Measurements from ENCODE around the gene KBTBD12. TPM values are rescaled to one million over a fixed set of nuclear protein-coding genes. Genes with fewer than 3 reads are reported as not detected.
"Not testable (repeated sequence)": the region's sequence is repeated elsewhere in the genome, so short reads cannot be mapped to it uniquely, and the experiment has no call there.

The KBTBD12 gene
- total RNA-seq, 1 donor from 2014 or later, result not detected

- Mint-ChIP-seq H3K27ac (ENCODE audit: unreplicated experiment) (no peak overlapping the region), H3K4me3 (ENCODE audit: unreplicated experiment) (no peak overlapping the region), H3K4me1 (ENCODE audit: low read depth, unreplicated experiment) (no peaks in the 10 kb centered on the region), H3K27me3 (ENCODE audit: unreplicated experiment) (no peaks in the 10 kb centered on the region), H3K36me3 (ENCODE audit: unreplicated experiment) (peaks cover 7% of the 10 kb centered on the region), H3K9me3 (ENCODE audit: unreplicated experiment) (no peaks in the 10 kb centered on the region)
- no peak for DNase-seq
- no peak for TF ChIP-seq CTCF (IDR thresholded peaks at IDR 0.05; ENCODE audit: partially characterized antibody, unreplicated experiment)
Observed at GRCh38 chr3:127900536-127900935, 14.5 kb upstream of the KBTBD12 start.

- no peak for DNase-seq
- Mint-ChIP-seq H3K4me1 (ENCODE audit: low read depth, unreplicated experiment) (no peaks in the 10 kb centered on the region), H3K9me3 (ENCODE audit: unreplicated experiment) (no peaks in the 10 kb centered on the region), H3K27me3 (ENCODE audit: unreplicated experiment) (no peaks in the 10 kb centered on the region), H3K4me3 (ENCODE audit: unreplicated experiment) (no peak overlapping the region), H3K36me3 (ENCODE audit: unreplicated experiment) (peaks cover 7% of the 10 kb centered on the region), H3K27ac (ENCODE audit: unreplicated experiment) (no peak overlapping the region)
- no peak for TF ChIP-seq CTCF (IDR thresholded peaks at IDR 0.05; ENCODE audit: partially characterized antibody, unreplicated experiment)
Observed at GRCh38 chr3:127902486-127902885, 12.5 kb upstream of the KBTBD12 start.

- no peaks in the 10 kb centered on the region for H3K27me3 Mint-ChIP-seq (ENCODE audit: unreplicated experiment)
- no peak for TF ChIP-seq CTCF (IDR thresholded peaks at IDR 0.05; ENCODE audit: partially characterized antibody, unreplicated experiment)
- no peak overlapping the region for H3K4me3 Mint-ChIP-seq (ENCODE audit: unreplicated experiment)
- H3K4me1 Mint-ChIP-seq (ENCODE audit: low read depth, unreplicated experiment), result no peaks in the 10 kb centered on the region
- H3K36me3 Mint-ChIP-seq (ENCODE audit: unreplicated experiment), result peaks cover 7% of the 10 kb centered on the region
- no peak for DNase-seq
- H3K27ac Mint-ChIP-seq (ENCODE audit: unreplicated experiment), result no peak overlapping the region
- no peaks in the 10 kb centered on the region for H3K9me3 Mint-ChIP-seq (ENCODE audit: unreplicated experiment)
Observed at GRCh38 chr3:127903611-127904375, 11.2 kb upstream of the KBTBD12 start.

- Mint-ChIP-seq H3K9me3 (ENCODE audit: unreplicated experiment) (no peaks in the 10 kb centered on the region), H3K27ac (ENCODE audit: unreplicated experiment) (no peak overlapping the region), H3K36me3 (ENCODE audit: unreplicated experiment) (peaks cover 7% of the 10 kb centered on the region), H3K4me3 (ENCODE audit: unreplicated experiment) (no peak overlapping the region), H3K4me1 (ENCODE audit: low read depth, unreplicated experiment) (no peaks in the 10 kb centered on the region), H3K27me3 (ENCODE audit: unreplicated experiment) (no peaks in the 10 kb centered on the region)
- DNase-seq, result no peak
- no peak for TF ChIP-seq CTCF (IDR thresholded peaks at IDR 0.05; ENCODE audit: partially characterized antibody, unreplicated experiment)
Observed at GRCh38 chr3:127905556-127905955, 9.5 kb upstream of the KBTBD12 start.

GRCh38 chr3:127906653-127907052 lies 8.4 kb upstream of the KBTBD12 start:
- H3K9me3 Mint-ChIP-seq (ENCODE audit: unreplicated experiment); H3K27ac Mint-ChIP-seq (ENCODE audit: unreplicated experiment); H3K36me3 Mint-ChIP-seq (ENCODE audit: unreplicated experiment); H3K27me3 Mint-ChIP-seq (ENCODE audit: unreplicated experiment); DNase-seq; H3K4me3 Mint-ChIP-seq (ENCODE audit: unreplicated experiment); H3K4me1 Mint-ChIP-seq (ENCODE audit: low read depth, unreplicated experiment): not testable (repeated sequence)

All from glutamatergic neuron (in vitro differentiated cells).